HG02938 (cell line): ENCODE measurements around the gene ZFP36L2.
A peak's percentile ranks its signal among the peaks of the same experiment; 100 is the strongest.

Source experiments
- ATAC-seq: cut with Tn5 transposase; IDR thresholded peaks from one replicate; pipeline ENCODE4 v1.9.1; 2021; ENCODE audit warnings: mild to moderate bottlenecking, moderate library complexity; ENCODE audit not compliant: unreplicated experiment

ZFP36L2 gene

DNA sequence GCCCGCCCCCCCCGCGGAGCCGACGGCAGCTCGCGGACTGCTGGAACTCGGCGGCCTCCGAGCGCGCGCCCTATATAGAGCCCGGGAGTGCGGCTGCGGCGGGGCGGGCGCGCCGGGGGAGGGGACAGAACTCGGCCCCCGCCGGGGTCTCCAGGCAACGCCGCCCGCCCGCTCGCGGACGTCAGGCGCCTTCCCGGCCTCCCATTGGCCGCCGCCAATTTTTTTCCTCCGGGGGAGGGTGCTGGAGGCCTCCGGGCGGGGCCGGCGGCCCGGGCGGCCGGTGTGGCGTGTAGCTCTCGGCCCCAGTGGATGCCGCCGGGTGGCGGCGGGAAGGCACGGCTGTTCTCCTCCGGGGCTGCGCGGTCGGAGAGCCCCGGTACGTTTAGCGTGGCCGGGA, at the start of gene ZFP36L2:
Gene ZFP36L2 (minus strand): TSS at position 49 of the 397 bp plus-strand sequence. CDS start 291 bp downstream, outside the sequence.
- ATAC-seq: peak; percentile 47

GRCh38 chr2:43274721-43275120, 48.3 kb upstream of the ZFP36L2 start:
- no peak for ATAC-seq

DNA sequence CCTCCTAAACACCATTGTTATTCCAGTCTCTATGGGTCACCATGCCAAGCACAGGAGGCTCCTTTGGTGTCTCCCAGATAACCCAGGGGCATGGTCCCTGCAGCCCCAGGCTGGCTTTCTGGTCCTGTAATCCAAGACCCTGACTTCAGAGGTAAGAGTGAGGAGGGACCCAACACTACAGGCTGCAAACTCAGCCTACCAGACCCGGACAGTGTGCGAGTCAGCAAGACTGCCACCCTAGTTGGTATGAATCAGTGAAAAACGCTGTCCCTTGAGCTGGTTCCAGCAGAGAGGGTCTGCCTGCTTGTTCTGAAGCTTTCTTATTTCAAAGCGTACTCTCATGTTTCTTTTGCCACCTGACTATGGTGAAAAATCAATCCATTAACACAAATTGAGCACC, 47.6 kb upstream of the ZFP36L2 start:
- no peak for ATAC-seq

DNA sequence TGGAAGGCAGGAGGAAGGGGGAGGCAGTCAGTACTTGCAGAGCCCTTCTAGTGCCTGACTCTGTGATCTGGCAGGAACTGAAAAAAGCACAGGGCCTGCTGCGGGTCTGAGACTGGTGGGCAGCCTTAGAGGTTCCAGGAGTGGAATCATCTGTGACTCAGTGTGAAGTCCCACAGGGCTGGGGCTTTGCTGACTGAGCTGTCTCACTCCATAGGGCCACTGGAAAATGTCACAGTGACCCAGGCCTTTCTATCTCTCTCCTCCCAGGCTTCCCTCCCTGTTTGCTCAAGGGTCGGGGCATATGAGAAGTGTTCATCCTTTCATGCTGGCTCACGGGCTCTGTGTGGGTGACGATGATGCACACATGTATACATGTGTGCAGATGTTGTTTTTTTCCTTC, 47.1 kb upstream of the ZFP36L2 start:
- no peak for ATAC-seq

- no peak for ATAC-seq
These were observed 44.7 kb upstream of the ZFP36L2 start for GRCh38 chr2:43270930-43271615.

- ATAC-seq: no peak
These were observed 44.1 kb upstream of the ZFP36L2 start for GRCh38 chr2:43270461-43270860.

DNA sequence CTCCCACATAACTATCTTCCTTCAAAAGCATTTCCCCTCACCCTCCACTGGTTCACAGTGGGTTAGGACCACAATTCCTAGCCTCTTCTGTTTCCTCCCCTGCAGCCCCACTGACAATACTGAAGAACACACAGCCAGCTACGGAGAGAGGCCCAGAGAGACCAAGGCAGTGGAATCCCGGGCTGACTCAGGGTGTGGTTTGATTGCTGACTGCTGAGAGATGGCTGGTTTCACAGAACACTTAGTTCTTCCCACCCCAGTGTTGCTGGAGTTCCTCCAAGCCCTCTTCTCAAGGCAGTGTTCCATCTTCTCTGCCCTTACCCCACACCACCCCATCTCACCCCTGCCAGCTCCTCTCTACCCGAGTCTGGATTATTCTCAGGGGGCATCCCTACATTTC, 43.3 kb upstream of the ZFP36L2 start:
- no peak for ATAC-seq

GRCh38 chr2:43269074-43269572, 42.7 kb upstream of the ZFP36L2 start:
- no peak for ATAC-seq

DNA sequence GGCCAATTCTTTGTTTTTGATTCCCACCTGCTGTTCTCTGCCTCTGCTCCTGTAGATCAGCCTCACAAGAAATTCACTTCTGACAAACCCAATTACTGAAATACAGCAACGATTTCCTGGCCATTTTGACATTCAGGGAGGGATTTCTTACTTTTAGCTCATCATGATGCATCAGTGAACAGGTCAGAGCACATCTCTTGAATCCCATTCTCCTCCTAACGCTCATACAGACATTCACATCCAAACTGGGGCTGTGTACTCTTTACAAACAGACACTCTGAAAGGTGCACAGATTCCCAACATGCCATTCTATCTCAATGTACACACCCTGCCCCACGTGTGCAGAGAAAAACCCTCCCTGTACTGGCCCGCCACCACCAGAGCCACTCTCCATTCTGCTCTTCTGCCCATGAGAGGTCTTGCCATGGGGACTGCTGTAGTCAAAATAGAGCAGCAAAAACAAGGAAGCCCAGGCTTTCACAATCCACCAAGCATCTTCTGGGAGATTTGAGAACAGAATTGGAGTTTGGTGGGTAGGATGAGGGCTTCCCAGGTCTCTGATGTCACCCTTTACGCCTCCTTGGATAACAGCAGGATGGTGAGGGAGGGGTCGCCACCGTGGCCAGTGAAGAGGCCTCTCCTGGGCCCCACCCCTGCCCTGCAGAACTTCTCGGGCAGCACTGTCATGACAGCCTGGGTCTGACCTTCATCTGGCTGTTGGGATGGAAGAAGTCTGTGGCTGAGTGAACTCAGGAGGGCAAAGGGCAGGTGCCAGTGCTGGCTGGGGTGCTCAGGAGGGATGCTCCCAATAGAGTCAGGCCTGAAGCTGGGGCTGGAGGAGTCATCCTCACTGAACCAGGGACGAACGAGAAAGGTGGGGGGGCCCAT, 41.9 kb upstream of the ZFP36L2 start:
- no peak for ATAC-seq

GRCh38 chr2:43267381-43267780, 41.0 kb upstream of the ZFP36L2 start:
- no peak for ATAC-seq

- ATAC-seq: no peak
These were observed 40.3 kb upstream of the ZFP36L2 start for GRCh38 chr2:43266711-43267111.

DNA sequence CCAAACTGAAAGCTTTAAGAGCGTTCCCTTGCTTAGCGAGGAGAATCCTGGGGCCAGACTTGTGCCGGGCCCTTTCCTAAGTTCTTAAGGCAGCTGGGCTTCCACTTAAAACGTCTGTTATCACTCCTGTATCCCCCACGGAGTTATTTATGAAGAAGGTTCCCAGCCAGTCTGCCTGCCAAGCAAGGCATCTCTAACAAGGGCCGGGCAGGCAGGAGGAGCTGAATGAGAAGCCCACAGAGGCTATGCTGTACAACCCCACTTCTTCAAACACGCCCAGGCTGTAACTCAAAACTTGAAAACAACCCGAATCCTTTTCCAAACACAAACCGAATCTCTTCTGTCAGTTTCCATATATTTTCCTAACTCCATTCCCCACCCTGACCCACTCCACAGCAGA, 39.0 kb upstream of the ZFP36L2 start:
- no peak for ATAC-seq

- ATAC-seq: no peak
These were observed 38.6 kb upstream of the ZFP36L2 start for GRCh38 chr2:43265001-43265400.

- ATAC-seq: no peak
These were observed 36.5 kb upstream of the ZFP36L2 start for GRCh38 chr2:43262951-43263350.

- no peak for ATAC-seq
These were observed 35.8 kb upstream of the ZFP36L2 start for GRCh38 chr2:43262239-43262638.

DNA sequence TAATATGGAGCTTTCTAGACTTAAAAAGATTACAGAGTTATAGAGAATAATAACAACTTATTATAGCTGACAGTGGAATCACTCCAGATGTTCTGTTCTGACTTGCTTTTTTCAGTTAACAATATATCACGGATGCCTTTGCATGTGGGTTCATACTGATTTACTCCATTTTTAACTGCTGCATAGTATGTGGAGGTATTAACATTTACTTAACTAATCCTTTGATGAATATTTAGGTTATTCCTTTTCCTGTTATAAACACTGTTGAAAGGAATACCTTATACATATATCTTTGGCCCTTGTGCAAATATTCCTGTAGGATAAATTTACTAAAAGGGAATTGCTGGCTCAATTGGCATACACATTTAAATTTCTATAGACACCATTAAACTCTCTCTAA, 33.1 kb upstream of the ZFP36L2 start:
- no peak for ATAC-seq

- no peak for ATAC-seq
These were observed 32.2 kb upstream of the ZFP36L2 start for GRCh38 chr2:43258547-43259156.

GRCh38 chr2:43255296-43255910, 29.0 kb upstream of the ZFP36L2 start:
- no peak for ATAC-seq

- no peak for ATAC-seq
These were observed 27.9 kb upstream of the ZFP36L2 start for GRCh38 chr2:43254331-43254730.

GRCh38 chr2:43251171-43251731, 24.8 kb upstream of the ZFP36L2 start:
- ATAC-seq: no peak

- ATAC-seq: no peak
These were observed 23.6 kb upstream of the ZFP36L2 start for GRCh38 chr2:43250015-43250414.
